DMS53 treated with DMSO at 0.1 percent for 48 hours (cell line): ENCODE results near the gene B4GALT5.

ENCODE experiments used
- DNase-seq: peaks from one replicate; lab custom pipeline; 2025; ENCODE audit not compliant: unreplicated experiment; lab: John Stamatoyannopoulos, UW

Gene B4GALT5

GRCh38 chr20:49701241-49701790 lies 12.4 kb downstream of the B4GALT5 start:
- peak; percentile 52 for DNase-seq

GRCh38 chr20:49700411-49701185 lies 13.1 kb downstream of the B4GALT5 start:
- DNase-seq, result peak; percentile 72

- DNase-seq, result no peak
Observed at GRCh38 chr20:49699200-49699992, 14.3 kb downstream of the B4GALT5 start.

- no peak for DNase-seq
Observed at GRCh38 chr20:49698477-49698876, 15.2 kb downstream of the B4GALT5 start.

- peak; percentile 59 for DNase-seq
Observed at GRCh38 chr20:49697071-49697470, 16.6 kb downstream of the B4GALT5 start.

GRCh38 chr20:49696594-49696993 lies 17.1 kb downstream of the B4GALT5 start:
- no peak for DNase-seq

- DNase-seq, result no peak
Observed at GRCh38 chr20:49695830-49696229, 17.8 kb downstream of the B4GALT5 start.

- no peak for DNase-seq
Observed at GRCh38 chr20:49694450-49695071, 19.1 kb downstream of the B4GALT5 start.

GRCh38 chr20:49693435-49694171 lies 20.1 kb downstream of the B4GALT5 start:
- DNase-seq, result no peak

- no peak for DNase-seq
Observed at GRCh38 chr20:49692941-49693340, 20.7 kb downstream of the B4GALT5 start.

GRCh38 chr20:49691818-49692568 lies 21.7 kb downstream of the B4GALT5 start:
- no peak for DNase-seq

- peak; percentile 12 for DNase-seq
Observed at GRCh38 chr20:49690899-49691620, 22.6 kb downstream of the B4GALT5 start.

- no peak for DNase-seq
Observed at GRCh38 chr20:49687595-49688567, 25.8 kb downstream of the B4GALT5 start.

- no peak for DNase-seq
Observed at GRCh38 chr20:49685809-49686208, 27.9 kb downstream of the B4GALT5 start.

- DNase-seq, result no peak
Observed at GRCh38 chr20:49685161-49685601, 28.5 kb downstream of the B4GALT5 start.

GRCh38 chr20:49684335-49684997 lies 29.2 kb downstream of the B4GALT5 start:
- DNase-seq, result no peak

- no peak for DNase-seq
Observed at GRCh38 chr20:49682798-49683197, 30.9 kb downstream of the B4GALT5 start.

- DNase-seq, result no peak
Observed at GRCh38 chr20:49682278-49682677, 31.4 kb downstream of the B4GALT5 start.
